ENCODE results near the gene ZMYND15. TPM values are rescaled to one million over a fixed set of nuclear protein-coding genes. Genes with fewer than 3 reads are reported as not detected.

Gene ZMYND15
- polyA plus RNA-seq, 5 donors: 0.34 to 0.87 (median 0.65) TPM

DNA sequence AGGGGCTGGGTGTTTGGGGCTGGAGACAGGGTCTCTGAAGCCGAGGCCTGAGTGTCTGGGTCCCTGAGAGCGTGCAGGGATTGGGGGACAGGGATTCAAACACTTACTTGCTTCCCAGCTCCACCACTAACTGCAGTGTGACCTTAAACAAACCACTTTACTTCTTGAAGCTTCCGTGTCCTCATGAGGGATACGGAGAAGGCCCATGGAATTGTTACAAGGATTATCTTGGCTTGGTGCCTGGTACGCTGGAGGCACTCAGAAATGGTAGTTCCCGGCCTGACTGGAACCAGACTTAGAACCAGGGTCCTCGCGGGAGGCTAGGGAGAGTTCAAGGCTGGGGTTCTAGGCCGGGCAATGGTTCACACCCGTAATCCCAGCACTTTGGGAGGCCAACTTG, 3.0 kb downstream of the ZMYND15 start:
- DNase-seq: no peak

DNA sequence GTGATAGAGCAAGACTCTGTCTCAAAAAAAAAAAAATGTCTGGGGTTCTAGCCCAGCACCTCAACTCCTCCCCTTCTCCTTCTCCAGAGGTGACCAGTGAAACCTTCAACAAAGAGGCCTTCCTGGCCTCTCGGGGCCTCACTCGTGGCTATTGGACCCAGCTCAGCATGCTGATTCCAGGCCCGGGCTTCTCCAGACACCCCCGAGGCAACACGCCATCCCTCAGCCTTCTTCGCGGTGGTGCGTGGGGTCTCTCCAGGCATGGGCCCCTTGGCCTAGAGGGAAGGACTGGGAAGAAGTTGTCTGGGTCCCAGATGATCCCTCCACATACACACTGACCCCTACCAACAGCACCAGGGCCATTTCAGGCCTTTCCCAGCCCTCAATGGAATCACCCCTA, 3.6 kb downstream of the ZMYND15 start:
- no peak for DNase-seq

DNA sequence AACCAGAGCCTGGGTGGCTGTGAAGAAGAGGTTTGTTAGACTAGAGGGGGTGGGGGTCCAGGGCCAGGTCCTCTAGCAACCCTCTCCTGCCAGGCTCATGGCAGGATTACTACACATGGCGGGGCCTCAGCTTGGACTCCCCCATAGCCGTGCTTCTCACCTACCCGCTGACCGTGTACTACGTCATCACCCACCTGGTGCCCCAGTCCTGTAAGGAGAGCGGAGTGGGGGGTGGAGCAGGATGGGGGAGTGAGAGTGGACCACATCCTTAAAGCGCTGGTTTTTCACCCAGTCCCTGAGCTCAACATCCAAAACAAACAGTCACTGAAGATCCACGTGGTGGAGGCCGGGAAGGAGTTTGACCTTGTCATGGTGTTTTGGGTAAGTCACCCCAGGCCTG, 4.3 kb downstream of the ZMYND15 start:
- no peak for DNase-seq

DNA sequence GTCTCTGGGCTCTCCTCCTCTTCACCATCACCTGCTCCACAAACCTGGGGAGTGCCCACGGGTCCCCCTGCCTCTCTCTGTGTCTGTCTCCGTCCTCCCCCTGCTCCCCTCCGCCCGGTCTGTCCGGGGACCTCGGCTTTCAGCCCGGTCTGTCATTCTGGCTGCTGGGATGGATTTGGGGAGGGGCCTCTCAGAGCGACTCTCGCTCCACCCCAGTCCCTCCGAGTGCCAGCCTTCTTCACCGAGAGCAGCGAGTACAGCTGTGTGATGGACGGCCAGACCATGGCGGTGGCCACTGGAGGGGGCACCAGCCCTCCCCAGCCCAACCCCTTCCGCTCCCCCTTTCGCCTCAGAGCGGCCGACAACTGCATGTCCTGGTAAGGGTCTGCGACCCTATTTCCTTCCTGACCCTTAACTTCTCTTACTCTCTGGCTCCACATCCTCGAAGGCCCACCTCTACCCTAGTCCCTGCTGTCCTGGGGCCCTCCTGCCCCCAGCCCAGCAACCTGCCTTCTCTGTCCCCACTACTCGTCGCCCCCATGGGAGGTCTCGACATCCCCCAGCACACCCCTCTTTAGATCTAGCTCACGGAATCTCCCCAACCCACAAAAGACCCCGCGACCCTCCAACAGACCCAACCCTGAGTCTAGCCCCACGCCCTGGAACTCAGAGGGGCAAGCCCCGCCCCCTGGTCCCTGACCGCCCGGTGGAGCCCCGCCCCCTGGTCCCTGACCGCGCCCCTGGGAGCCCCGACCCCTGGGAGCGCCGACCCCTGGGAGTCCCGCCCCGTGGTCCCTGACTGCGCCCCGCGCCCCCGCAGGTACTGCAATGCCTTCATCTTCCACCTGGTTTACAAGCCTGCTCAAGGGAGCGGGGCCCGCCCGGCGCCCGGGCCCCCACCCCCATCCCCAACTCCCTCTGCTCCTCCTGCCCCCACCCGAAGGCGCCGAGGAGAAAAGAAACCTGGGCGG, 5.7 kb downstream of the ZMYND15 start:
- no peak for DNase-seq

DNA sequence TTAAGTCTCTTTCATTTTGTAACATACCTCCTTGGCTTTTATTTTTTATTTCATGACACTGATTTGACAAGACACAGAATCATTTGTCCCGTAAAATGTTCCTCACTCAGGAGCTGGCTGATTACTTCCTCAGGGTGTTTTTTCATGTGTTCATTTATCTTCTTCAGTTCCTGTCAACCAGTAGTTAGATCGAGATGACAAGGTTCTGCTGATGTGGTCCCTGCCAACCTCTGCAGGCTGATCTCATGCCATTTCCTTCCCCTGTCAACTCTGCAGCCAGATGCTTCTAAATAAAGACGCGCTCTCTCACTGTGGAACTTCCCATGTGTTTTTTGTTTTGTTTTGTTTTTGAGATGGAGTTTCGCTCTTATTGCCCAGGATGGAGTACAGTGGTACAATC, 8.2 kb downstream of the ZMYND15 start:
- DNase-seq: no peak

DNA sequence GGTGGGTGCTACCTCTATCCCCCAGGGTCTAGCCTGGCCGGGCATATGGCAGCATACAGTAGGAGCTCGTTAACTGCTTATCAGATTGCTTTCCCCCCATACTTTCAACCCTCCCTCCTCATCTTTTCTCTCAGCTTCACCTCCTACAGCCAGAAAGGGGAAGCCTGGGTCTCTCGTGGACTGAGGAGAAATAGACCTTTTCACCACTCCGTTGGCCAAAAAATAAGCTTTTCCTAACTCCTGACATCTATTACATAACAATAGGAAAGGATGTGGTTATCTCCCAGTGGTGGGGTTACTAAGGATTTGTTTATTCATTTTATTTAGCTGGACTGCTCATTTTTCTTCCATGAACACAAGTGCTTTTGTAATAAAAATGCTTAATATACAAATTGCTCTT, 9.1 kb downstream of the ZMYND15 start:
- DNase-seq: no peak

DNA sequence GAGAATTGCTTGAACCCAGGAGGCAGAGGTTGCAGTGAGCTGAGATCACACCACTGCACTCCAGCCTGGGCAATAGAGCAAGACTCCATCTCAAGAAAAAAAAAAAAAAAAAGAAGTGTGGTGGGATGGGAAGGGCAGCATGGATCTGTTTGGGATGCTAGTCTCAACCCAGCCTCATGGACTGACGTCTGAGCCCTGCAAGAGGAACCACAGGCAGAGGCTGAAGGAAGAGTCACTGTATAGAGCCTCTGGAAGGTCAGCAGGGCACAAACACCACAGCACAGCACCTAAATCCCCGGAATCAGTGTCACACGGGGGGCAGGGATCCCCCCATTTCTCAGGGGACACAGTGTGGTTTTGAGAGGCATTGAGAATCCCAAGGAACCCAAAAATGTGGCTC, 11.0 kb downstream of the ZMYND15 start:
- no peak for DNase-seq

DNA sequence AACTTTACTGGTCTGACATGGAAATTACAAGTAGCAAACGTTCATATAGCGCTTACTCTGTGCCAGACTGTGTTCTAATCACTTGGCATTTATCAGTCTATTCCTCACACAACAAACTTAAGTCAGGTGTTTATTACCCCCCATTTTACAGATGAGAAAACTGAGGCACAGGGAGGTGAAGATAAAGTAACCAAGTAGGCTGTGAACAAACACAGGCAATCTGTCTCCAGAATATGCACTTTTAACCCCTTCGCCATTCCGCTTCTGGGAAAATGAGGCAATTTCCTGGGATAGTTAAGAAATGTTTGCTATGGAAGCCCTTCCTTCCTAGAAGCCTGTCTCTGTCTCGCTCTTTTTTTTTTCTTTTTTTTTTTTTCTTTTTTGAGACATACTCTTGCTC, 12.3 kb downstream of the ZMYND15 start:
- DNase-seq: no peak

DNA sequence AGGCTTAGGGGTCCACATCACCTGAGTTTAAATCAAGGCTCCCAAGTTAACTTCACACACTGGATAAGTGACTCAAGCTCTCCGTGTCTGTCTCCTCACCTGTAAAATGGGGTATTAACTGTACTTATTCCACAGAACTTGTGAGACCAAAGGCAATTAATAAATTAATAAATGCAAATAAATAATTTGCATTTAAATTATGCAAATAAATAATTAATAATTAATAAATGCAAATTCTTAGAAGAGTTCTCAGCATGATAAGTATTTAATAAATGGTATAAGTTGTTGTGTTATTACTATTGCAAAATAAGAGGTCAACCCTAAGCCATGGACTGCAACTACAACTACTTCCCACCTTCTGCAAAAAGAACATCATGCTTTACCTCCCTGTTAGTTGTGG, 13.8 kb downstream of the ZMYND15 start:
- no peak for DNase-seq

DNA sequence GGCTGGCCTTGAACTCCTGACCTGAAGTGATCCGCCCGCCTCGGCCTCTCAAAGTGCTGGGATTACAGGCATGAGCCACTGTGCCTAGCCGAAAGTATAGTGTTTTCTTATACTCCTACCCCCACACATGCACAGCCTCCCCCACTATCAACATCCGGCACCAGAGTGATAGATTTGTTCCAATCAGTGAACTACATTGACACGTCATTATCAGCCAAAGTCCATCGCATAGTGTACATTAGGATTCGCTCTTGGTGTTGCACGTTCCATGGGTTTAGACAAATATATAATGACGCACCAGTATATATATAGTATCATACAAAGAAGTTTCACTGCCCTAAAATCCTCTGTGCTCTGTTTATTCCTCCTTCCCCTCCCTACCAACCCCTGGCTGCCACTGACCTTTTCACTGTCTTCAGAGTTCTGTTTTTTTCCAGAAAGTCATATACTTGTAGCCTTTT, 20.2 kb downstream of the ZMYND15 start:
- DNase-seq: no peak

DNA sequence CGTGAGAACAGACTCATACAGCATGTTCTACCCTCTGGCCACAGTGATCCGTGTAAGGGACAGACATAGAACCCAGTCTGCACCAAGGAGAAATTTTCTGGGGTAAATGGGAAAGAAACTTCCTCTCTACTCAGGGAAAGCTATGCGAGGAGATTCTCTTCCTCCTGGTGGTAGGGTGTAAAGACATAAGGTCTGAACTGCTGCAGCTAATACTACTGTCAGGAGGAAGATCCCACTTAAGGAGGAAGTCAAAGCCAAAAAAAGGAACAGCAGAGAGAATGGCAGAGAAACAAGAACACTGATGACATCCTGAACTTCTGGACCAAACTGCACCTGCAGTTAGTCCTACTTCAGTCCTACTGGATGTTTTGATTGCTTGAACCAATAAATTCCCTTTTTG, 25.0 kb downstream of the ZMYND15 start:
- DNase-seq: no peak

DNA sequence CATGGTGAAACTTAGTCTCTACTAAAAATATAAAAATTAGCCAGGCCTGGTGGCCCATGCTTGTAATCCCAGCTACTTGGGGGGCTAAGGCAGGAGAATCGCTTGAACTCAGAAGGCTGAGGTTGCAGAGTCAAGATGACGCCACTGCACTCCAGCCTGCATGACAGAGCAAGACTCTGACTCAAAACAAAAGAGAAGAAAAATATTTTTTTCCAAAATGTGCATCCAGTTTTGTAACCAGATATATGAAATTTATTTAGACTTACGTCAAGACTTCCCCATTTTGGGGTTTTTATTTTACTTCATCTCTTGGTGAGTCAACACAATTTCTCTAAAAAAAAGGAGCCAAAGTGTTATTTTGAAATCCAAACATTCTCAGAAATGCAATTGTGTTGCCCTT, 26.6 kb downstream of the ZMYND15 start:
- no peak for DNase-seq

DNA sequence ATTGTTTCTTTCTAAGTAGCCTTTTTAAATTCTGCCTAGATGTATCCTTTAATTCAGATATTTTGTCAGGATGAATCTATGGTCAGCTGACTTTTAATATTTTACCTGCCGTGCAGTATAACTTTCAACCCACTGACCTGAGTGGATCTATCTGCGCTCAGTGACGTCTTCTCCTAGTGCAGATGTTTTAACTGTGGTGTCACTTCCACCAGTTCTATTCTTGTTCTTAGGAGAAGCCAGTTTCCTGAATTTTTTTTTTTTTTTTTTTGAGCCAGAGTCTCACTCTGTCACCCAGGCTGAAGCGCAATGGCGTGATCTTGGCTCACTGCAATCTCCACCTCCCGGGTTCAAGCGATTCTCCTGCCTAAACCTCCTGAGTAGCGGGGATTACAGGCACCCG, 27.1 kb downstream of the ZMYND15 start:
- no peak for DNase-seq

DNA sequence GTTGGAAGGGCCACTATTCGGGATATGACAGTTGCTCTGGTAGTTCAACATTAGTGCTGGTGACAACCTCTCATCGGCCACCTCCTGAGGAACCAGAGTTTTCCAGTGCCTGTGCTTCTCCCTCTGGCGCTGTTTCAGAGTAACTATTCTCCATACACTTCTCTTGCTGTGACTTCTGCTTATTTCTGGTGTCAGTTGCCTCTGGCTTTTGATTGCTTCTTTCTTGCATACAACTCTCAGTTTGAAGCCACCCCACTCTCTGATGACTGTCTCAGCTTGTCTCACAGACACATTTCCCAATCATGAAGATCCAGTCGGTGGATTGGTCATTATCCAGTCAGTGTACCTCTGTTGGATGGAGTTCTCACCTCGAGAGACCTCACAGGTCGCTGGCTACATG, 28.7 kb downstream of the ZMYND15 start:
- no peak for DNase-seq

DNA sequence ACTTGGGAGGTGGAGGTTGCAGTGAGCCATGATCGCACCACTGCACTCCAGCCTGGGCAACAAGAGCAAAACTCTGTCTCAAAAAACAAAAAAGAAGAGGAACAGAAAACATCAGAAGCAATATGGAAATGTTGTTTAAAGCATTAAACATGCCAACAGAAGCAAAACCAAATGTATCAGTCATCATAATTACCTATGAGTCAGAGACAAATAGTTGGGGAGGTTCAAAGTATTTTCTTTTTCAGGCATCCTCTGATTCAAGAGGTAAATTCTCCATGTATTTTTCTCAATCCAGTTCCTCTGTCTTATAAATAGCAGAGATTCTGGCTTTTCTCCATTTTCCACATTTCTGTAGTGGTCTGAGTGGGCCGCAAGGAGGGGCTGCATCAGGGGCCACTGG, 30.0 kb downstream of the ZMYND15 start:
- no peak for DNase-seq

DNA sequence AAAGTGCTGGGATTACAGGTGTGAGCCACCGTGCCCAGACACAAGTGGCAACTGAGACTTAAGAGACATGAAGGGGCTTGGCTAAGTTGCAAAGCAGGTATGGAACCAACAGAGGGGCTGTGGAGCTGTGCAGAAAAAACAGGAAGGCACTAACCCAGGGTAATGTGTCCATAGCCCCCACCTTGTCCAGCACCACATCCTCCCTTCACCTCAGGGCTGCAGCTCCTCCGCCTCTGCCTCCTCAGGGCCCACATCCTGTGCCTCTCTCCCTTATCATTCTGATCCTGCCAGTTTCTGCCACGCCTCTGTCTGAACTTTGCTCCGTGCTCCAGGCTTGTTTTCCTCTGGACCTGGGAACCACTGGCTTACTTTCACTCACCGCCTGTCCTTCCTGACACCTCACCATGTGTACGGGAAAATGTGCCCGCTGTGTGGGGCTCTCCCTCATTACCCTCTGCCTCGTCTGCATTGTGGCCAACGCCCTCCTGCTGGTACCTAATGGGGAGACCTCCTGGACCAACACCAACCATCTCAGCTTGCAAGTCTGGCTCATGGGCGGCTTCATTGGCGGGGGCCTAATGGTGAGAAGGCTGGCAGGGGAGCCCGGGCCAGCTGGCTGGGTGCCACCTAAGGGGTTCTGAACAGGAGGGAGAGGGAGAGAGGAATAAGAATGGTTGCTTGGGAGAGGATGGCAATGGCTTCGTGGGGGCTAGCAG, 32.0 kb downstream of the ZMYND15 start, which contains the start of gene TM4SF5:
Gene TM4SF5, plus strand, starts transcription at position 368 of the 716 bp plus-strand sequence. Its CDS starts 37 bp downstream, at position 405.
- DNase-seq: no peak

DNA sequence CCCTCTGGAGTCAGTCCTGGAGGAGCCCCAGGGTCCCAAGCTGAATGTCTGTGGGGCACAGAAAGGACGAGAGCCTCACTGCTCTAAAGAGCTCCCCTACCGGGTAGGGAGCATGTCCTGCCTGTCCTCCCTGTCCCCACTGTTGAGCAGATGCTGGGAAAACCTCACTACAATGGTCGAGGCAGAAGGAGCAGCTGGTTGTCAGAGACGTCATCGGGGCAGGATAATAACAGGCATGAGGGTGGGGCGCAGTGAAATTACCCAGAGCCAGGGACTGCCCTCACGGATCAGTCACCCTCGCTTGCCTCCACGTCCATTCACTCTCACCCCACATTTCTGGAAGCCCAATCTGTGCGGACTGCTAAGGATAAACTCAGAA, 32.6 kb downstream of the ZMYND15 start:
- no peak for DNase-seq

DNA sequence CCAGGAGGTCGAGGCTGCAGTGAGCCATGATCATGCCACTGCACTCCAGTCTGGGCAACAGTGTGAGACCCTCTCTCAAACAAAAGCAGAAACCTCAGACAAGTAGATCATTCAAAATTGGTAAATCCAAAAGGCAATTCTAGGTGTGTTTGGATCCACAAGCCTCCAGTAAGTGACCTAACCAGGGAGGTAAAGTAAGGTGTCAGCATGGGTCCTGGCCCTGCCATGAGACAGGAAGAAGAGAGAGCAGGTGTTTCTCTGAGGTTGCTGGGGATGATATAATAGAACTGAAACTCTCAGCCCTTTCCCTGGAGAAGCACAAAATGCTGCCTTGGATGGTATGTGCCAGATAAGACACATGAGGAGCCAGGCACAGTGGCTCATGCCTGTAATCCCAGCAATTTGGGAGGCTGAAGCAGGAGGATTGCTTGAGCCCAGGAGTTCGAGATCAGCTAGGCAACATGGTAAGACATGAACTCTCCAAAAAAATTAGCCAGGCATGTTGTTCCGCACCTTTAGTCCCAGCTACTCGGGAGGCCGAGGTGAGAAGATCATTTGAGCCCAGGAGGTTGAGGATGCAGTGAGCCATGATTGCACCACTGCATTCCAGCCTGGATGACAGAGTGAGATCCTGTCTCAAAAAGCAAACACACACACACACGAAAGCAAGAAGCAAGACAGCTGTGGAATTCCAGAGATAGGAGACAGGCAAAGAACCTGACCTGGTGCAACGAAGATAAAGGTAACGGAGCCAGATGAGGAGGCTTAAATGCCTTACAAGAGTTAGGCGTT, 38.5 kb downstream of the ZMYND15 start:
- DNase-seq: no peak

DNA sequence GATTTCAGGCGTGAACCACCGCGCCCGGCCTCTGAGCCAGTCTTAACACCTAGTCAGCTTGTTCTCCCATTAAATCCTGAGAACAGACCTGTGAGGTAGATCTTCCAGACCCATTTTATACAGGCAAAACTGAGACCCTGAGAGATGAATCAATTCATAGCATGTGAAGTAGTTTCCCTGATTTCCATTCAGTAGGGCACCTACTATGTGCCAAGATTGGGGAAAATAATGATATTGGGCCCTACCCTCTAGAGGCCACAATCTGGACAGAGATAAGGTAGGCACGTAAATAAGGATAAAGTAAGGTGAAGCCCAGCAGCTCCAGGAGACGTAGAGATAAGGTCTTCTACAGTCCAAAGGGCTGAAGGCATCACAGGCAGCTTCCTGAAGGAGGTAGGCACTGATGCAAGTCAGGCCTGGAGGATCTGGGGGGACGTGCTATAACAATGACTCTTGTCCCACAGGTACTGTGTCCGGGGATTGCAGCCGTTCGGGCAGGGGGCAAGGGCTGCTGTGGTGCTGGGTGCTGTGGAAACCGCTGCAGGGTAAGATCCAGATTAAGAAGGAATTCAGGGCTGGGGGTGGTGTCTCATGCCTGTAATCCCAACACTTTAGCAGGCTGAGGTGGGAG, 40.8 kb downstream of the ZMYND15 start:
- no peak for DNase-seq

DNA sequence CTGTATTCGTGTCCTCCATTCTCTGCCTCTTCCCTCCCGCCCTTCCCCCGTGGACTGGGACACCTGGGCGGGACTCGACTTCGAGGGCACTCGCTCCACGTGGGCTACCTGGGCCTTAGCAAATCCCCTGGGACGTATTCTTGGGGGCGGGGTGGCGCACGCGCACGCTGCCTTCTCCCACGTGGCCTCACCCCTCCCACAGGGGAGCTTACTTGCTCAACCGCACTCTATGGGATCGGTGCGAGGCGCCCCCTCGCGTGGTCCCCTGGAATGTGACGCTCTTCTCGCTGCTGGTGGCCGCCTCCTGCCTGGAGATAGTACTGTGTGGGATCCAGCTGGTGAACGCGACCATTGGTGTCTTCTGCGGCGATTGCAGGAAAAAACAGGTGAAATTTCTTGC, 43.0 kb downstream of the ZMYND15 start:
- no peak for DNase-seq

DNA sequence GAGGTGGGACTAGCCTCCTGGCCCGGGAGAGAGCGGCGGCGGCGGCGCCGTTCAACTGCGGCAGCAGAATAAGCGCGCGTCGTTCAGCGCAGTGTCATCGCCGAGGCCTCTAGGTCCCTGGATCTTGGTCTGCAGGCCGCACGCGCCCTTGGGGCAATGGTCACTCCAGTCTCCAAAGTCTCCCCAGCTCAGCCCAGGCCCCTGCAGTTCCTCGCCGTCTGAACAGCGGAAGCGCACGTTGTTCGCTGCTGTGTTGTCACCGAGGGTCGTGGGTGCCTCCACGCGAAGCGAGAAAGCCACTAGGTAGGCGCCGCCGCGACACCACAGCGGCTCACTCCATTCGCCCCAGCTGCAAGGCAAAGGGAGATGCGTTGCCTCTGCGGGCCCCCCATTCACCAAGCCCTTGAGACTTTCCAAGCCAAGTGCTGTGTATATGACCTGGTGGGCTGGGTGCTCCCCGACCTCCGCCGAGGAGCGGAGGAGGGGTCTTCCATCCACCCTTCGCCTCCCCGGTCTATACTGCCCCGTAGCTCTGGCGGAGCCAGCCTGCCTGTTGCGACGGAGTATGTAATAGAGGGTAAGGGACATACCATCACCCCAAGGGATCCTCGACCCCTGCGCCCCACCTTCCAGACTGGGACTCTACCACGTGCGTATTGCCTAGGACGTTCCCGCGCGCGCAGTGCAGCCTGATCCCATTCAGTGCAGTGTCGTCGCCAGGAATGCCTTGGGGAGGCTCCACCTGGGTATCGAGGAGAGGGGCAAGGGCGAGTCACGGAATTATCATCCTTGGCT, 45.9 kb downstream of the ZMYND15 start:
- no peak for DNase-seq

Data from right lung (tissue), 5 donors.